ENCODE data around the gene RALB.
"Not testable (repeated sequence)": the region's sequence is repeated elsewhere in the genome, so short reads cannot be mapped to it uniquely, and the experiment has no call there.

Gene RALB

GRCh38 chr2:120301284-120301683, 48.6 kb downstream of the RALB start:
- Mint-ChIP-seq H3K4me3 (no peak overlapping the region), H3K27me3 (no peaks in the 10 kb centered on the region), H3K27ac (ENCODE audit: low read depth) (no peak overlapping the region), H3K36me3 (ENCODE audit: insufficient read depth) (no peaks in the 10 kb centered on the region), H3K9me3 (no peaks in the 10 kb centered on the region), H3K4me1 (peaks cover 12% of the 10 kb centered on the region)
- DNase-seq (ENCODE audit: low spot score in 2 of 2) (no peak), ATAC-seq (replicated peaks; ENCODE audit: extremely low read depth, poor library complexity, severe bottlenecking) (no peak)

GRCh38 chr2:120302301-120302700, 49.6 kb downstream of the RALB start:
- H3K9me3 Mint-ChIP-seq: no peaks in the 10 kb centered on the region
- ATAC-seq (replicated peaks; ENCODE audit: extremely low read depth, poor library complexity, severe bottlenecking) (no peak), DNase-seq (ENCODE audit: low spot score in 2 of 2) (no peak)
- no peaks in the 10 kb centered on the region for H3K27me3 Mint-ChIP-seq
- H3K4me3 Mint-ChIP-seq: no peak overlapping the region
- H3K4me1 Mint-ChIP-seq: peaks cover 12% of the 10 kb centered on the region
- H3K36me3 Mint-ChIP-seq (ENCODE audit: insufficient read depth): no peaks in the 10 kb centered on the region
- H3K27ac Mint-ChIP-seq (ENCODE audit: low read depth): peak overlapping the region; percentile 85

- Mint-ChIP-seq H3K36me3 (ENCODE audit: insufficient read depth) (no peaks in the 10 kb centered on the region), H3K27me3 (no peaks in the 10 kb centered on the region), H3K9me3 (no peaks in the 10 kb centered on the region), H3K27ac (ENCODE audit: low read depth) (peak overlapping the region; percentile 85), H3K4me1 (peaks cover 12% of the 10 kb centered on the region), H3K4me3 (no peak overlapping the region)
- ATAC-seq (replicated peaks; ENCODE audit: extremely low read depth, poor library complexity, severe bottlenecking) (no peak), DNase-seq (ENCODE audit: low spot score in 2 of 2) (no peak)
These were observed 50.5 kb downstream of the RALB start for GRCh38 chr2:120303177-120303576.

- Mint-ChIP-seq H3K9me3 (no peaks in the 10 kb centered on the region), H3K36me3 (ENCODE audit: insufficient read depth) (no peaks in the 10 kb centered on the region), H3K4me1 (peaks cover 12% of the 10 kb centered on the region), H3K4me3 (no peak overlapping the region), H3K27ac (ENCODE audit: low read depth) (no peak overlapping the region), H3K27me3 (no peaks in the 10 kb centered on the region)
- no peak for ATAC-seq (replicated peaks; ENCODE audit: extremely low read depth, poor library complexity, severe bottlenecking)
- no peak for DNase-seq (ENCODE audit: low spot score in 2 of 2)
These were observed 52.6 kb downstream of the RALB start for GRCh38 chr2:120305296-120305695.

- Mint-ChIP-seq H3K4me3 (no peak overlapping the region), H3K9me3 (no peaks in the 10 kb centered on the region), H3K36me3 (ENCODE audit: insufficient read depth) (no peaks in the 10 kb centered on the region), H3K4me1 (peaks cover 12% of the 10 kb centered on the region), H3K27me3 (no peaks in the 10 kb centered on the region), H3K27ac (ENCODE audit: low read depth) (no peak overlapping the region)
- no peak for DNase-seq (ENCODE audit: low spot score in 2 of 2)
- no peak for ATAC-seq (replicated peaks; ENCODE audit: extremely low read depth, poor library complexity, severe bottlenecking)
These were observed 53.4 kb downstream of the RALB start for GRCh38 chr2:120305937-120306490.

- Mint-ChIP-seq H3K27me3 (no peaks in the 10 kb centered on the region), H3K27ac (ENCODE audit: low read depth) (no peak overlapping the region), H3K4me3 (no peak overlapping the region), H3K4me1 (peaks cover 11% of the 10 kb centered on the region), H3K9me3 (no peaks in the 10 kb centered on the region), H3K36me3 (ENCODE audit: insufficient read depth) (no peaks in the 10 kb centered on the region)
- DNase-seq (ENCODE audit: low spot score in 2 of 2): no peak
- no peak for ATAC-seq (replicated peaks; ENCODE audit: extremely low read depth, poor library complexity, severe bottlenecking)
These were observed 54.8 kb downstream of the RALB start for GRCh38 chr2:120307482-120307881.

GRCh38 chr2:120308038-120308910, 55.6 kb downstream of the RALB start:
- Mint-ChIP-seq H3K4me3 (no peak overlapping the region), H3K4me1 (peaks cover 11% of the 10 kb centered on the region), H3K27me3 (no peaks in the 10 kb centered on the region), H3K9me3 (no peaks in the 10 kb centered on the region), H3K27ac (ENCODE audit: low read depth) (no peak overlapping the region), H3K36me3 (ENCODE audit: insufficient read depth) (no peaks in the 10 kb centered on the region)
- no peak for ATAC-seq (replicated peaks; ENCODE audit: extremely low read depth, poor library complexity, severe bottlenecking)
- DNase-seq (ENCODE audit: low spot score in 2 of 2): no peak

GRCh38 chr2:120310136-120310535, 57.5 kb downstream of the RALB start:
- DNase-seq (ENCODE audit: low spot score in 2 of 2): no peak
- no peaks in the 10 kb centered on the region for H3K9me3 Mint-ChIP-seq
- ATAC-seq (replicated peaks; ENCODE audit: extremely low read depth, poor library complexity, severe bottlenecking): no peak
- no peaks in the 10 kb centered on the region for H3K36me3 Mint-ChIP-seq (ENCODE audit: insufficient read depth)
- peaks cover 8% of the 10 kb centered on the region for H3K4me1 Mint-ChIP-seq
- no peak overlapping the region for H3K27ac Mint-ChIP-seq (ENCODE audit: low read depth)
- peaks cover 9% of the 10 kb centered on the region for H3K27me3 Mint-ChIP-seq
- H3K4me3 Mint-ChIP-seq: no peak overlapping the region

- peaks cover 15% of the 10 kb centered on the region for H3K27me3 Mint-ChIP-seq
- not testable (repeated sequence) for DNase-seq (ENCODE audit: low spot score in 2 of 2); H3K4me1 Mint-ChIP-seq; ATAC-seq (replicated peaks; ENCODE audit: extremely low read depth, poor library complexity, severe bottlenecking); H3K36me3 Mint-ChIP-seq (ENCODE audit: insufficient read depth); H3K9me3 Mint-ChIP-seq; H3K27ac Mint-ChIP-seq (ENCODE audit: low read depth); H3K4me3 Mint-ChIP-seq
These were observed 58.2 kb downstream of the RALB start for GRCh38 chr2:120310841-120311240.

GRCh38 chr2:120312076-120312475, 59.4 kb downstream of the RALB start:
- no peak overlapping the region for H3K4me3 Mint-ChIP-seq
- no peaks in the 10 kb centered on the region for H3K36me3 Mint-ChIP-seq (ENCODE audit: insufficient read depth)
- H3K27ac Mint-ChIP-seq (ENCODE audit: low read depth): no peak overlapping the region
- H3K27me3 Mint-ChIP-seq: peaks cover 15% of the 10 kb centered on the region
- DNase-seq (ENCODE audit: low spot score in 2 of 2) (no peak), ATAC-seq (replicated peaks; ENCODE audit: extremely low read depth, poor library complexity, severe bottlenecking) (no peak)
- H3K9me3 Mint-ChIP-seq: no peaks in the 10 kb centered on the region
- H3K4me1 Mint-ChIP-seq: peaks cover 8% of the 10 kb centered on the region

- no peaks in the 10 kb centered on the region for H3K36me3 Mint-ChIP-seq (ENCODE audit: insufficient read depth)
- no peaks in the 10 kb centered on the region for H3K9me3 Mint-ChIP-seq
- DNase-seq (ENCODE audit: low spot score in 2 of 2): peak; percentile 38 to 47
- peaks cover 15% of the 10 kb centered on the region for H3K27me3 Mint-ChIP-seq
- H3K4me3 Mint-ChIP-seq: peak overlapping the region; percentile 56
- H3K27ac Mint-ChIP-seq (ENCODE audit: low read depth): no peak overlapping the region
- H3K4me1 Mint-ChIP-seq: peaks cover 8% of the 10 kb centered on the region
- peak; percentile 56 for ATAC-seq (replicated peaks; ENCODE audit: extremely low read depth, poor library complexity, severe bottlenecking)
These were observed 60.4 kb downstream of the RALB start for GRCh38 chr2:120312860-120313694.

- H3K27me3 Mint-ChIP-seq: peaks cover 15% of the 10 kb centered on the region
- peaks cover 8% of the 10 kb centered on the region for H3K4me1 Mint-ChIP-seq
- peak overlapping the region; percentile 1 for H3K4me3 Mint-ChIP-seq
- H3K9me3 Mint-ChIP-seq: no peaks in the 10 kb centered on the region
- no peak for DNase-seq (ENCODE audit: low spot score in 2 of 2)
- no peak overlapping the region for H3K27ac Mint-ChIP-seq (ENCODE audit: low read depth)
- H3K36me3 Mint-ChIP-seq (ENCODE audit: insufficient read depth): no peaks in the 10 kb centered on the region
- no peak for ATAC-seq (replicated peaks; ENCODE audit: extremely low read depth, poor library complexity, severe bottlenecking)
These were observed 61.3 kb downstream of the RALB start for GRCh38 chr2:120313695-120314615.
